H1 (cell line): Measurements from ENCODE around the gene SNX27. TPM values are rescaled to one million over a fixed set of nuclear protein-coding genes. Genes with fewer than 3 reads are reported as not detected.

Experiments used
- EGR1 ChIP-seq: IDR thresholded peaks from 2 replicates; pipeline ENCODE4 v1.6.1; 2011; ENCODE audit warnings: low read depth, low read length, borderline replicate concordance
- GTF2F1 ChIP-seq: IDR thresholded peaks from 2 replicates; pipeline ENCODE4 v1.6.1; 2012; ENCODE audit warnings: low read depth, low read length, improper control_type of control experiment, borderline replicate concordance
- NRF1 ChIP-seq: IDR thresholded peaks from 2 replicates; pipeline ENCODE4 v1.6.1; 2011; ENCODE audit warnings: mild to moderate bottlenecking, low read depth, low read length, improper control_type of control experiment
- SIRT6 ChIP-seq: IDR thresholded peaks from one replicate; pipeline ENCODE4 v1.7.1; 2012; ENCODE audit warnings: low read length, inconsistent platforms
- SRF ChIP-seq: IDR thresholded peaks from 2 replicates; pipeline ENCODE4 v1.6.1; 2011; ENCODE audit warnings: mild to moderate bottlenecking, low read depth, low read length, moderate library complexity
- polyA plus RNA-seq, 7 experiments: library from polyadenylated mRNA; depleted of rRNA in 3 of 7; stranded (reverse) in 5 of 7; unstranded in 2 of 7; fragments of >200 nt in 5 of 7; fragments of 200-250 nt in 2 of 7; gene quantifications; 1 replicate in 5 of 7; 2 replicates in 1 of 7; 4 replicates in 1 of 7; pipeline versions ENCODE4 v1.2.1 to v1.2.3, GENCODE V29; 2011 to 2013; ENCODE audit warnings: missing spikeins in 2 of 7, mixed read lengths in 2 of 7
- total RNA-seq: library from RNA; stranded (reverse); fragmentation: NEBNext Ultra II Directional; extraction: Animal tissue kit (Norgen Biotek cat#: 25700); gene quantifications from 2 replicates; pipeline ENCODE4 v1.2.1, GENCODE V29; 2021

The SNX27 gene
- total and polyA plus RNA-seq, 2 of the 8 experiments (the other 6 are each of a cell fraction or from before 2014, with no cell fraction given): 23.4 to 65.4 TPM

DNA sequence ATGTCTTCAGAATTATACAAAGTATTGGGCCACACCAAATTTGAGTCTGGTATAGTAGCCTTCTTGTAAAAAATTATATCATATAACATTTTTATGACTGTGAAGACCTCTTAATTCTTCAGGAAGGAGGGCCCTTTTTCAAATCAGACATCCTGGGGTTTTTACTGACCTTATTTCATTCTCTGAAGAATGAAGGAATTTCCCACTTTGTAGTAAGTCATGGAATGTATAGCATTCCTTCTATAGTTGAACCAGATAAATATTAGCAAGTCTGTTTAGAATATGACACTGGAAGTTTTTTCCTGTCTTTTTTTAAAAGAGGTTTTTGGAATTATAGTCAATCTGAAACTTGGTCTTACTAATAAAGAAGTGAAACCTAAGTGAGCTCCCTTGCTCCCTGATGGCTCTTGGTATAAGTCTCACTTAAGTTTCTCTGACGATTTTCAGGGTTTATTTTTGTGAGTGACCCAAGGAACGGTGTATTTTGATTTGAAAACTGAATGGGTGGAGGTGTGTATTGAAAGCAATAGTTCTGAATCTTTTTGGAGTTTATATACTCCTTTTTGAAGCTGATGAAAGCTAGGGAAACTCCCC is 23.7 kb downstream of the SNX27 start (continued):
- no peak for TF ChIP-seq GTF2F1
- no peak for TF ChIP-seq SIRT6
- TF ChIP-seq SRF: no peak
- no peak for TF ChIP-seq EGR1
- TF ChIP-seq NRF1: no peak
